HG03521 (cell line): ENCODE results near the gene MAN2C1.
"Not testable (repeated sequence)": the region's sequence is repeated elsewhere in the genome, so short reads cannot be mapped to it uniquely, and the experiment has no call there.

Experiments
- ATAC-seq: cut with Tn5 transposase; IDR thresholded peaks from one replicate; pipeline ENCODE4 v1.9.1; 2021; ENCODE audit warnings: mild to moderate bottlenecking, moderate library complexity; ENCODE audit not compliant: unreplicated experiment

Gene MAN2C1

GRCh38 chr15:75313116-75313845 is 55.1 kb downstream of the MAN2C1 start:
- no peak for ATAC-seq

- not testable (repeated sequence) for ATAC-seq
Measured at GRCh38 chr15:75312548-75312947, 55.9 kb downstream of the MAN2C1 start.

DNA sequence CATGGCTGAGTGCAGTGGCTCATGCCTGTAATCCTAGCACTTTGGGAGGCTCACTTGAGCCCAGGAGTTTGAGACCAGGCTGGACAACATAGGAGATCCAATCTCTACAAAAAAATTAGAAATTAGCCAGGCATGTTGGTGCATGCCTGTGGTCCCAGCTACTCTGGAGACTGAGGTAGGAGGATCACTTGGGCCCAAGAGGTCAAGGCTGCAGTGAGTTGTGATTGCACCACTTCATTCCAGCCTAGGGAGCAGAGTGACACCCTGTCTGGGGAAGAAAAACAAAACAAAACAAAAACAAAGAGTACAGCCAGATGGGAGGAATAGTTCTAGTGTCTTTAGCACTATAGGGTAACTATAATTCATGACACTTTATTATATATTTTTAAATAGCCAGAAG is 58.7 kb downstream of the MAN2C1 start:
- ATAC-seq: no peak

DNA sequence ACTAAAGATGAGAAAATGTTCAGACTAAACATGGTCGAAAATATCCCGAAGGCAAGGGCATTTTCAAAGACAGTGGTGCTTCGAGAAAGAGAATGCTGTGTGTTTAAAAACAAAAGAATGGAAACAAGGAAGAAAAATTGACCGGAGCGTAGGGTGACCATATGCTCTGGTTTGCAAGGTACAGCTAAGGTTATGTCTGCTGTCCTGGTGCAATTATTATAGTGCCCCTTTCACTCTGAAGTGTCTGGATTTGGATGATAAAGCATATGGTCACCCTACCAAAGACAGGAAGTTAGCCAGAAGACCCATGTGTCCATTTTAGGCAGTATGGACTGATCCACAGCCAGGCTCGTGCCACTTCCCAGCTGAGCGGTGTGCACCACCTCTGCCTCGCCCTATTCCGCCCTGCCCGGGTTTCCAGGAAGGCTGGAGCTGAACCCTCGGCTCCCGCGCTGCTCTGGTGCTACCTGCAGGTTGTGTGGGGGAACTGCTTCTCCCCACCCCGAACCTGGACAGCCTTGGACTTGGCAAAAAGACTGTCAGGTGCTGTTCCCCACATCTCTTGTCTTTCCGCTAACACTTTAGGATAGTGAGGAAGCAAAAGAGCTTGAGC is 60.5 kb downstream of the MAN2C1 start:
- no peak for ATAC-seq

DNA sequence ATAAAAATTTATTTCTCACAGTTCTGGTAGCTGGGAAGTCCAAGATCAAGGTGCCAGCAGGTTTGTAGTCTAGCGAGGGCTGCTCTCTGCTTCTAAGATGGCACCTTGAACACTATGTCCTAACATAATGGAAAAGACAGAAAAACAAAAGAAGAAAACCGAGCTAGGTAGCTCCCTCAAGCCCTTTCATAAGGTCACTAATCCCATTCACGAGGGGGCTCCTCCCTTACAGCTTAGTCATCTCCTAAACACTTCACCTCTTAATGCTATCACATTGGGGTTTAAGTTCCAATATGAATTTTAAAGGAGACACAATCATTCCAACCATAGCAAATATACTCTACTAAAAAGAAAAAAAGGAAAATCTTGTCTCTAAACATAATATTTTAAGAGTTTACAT is 62.2 kb downstream of the MAN2C1 start:
- no peak for ATAC-seq
